Ishikawa (cell line): ENCODE measurements around the gene ZNF488.

Experiments
- CEBPB ChIP-seq: IDR thresholded peaks from 2 replicates; pipeline ENCODE4 v1.6.1; 2012
- CREB1 ChIP-seq: IDR thresholded peaks from 2 replicates; pipeline ENCODE4 v1.6.1; 2012; ENCODE audit warnings: low read depth
- EGR1 ChIP-seq: IDR thresholded peaks from 2 replicates; pipeline ENCODE4 v1.6.1; 2012
- EP300 ChIP-seq: IDR thresholded peaks from 2 replicates; pipeline ENCODE4 v1.6.1; 2012; ENCODE audit warnings: borderline replicate concordance
- FOXM1 ChIP-seq: IDR thresholded peaks from 2 replicates; pipeline ENCODE4 v1.6.1; 2012; ENCODE audit warnings: low read depth, borderline replicate concordance
- MAX ChIP-seq: IDR thresholded peaks from 2 replicates; pipeline ENCODE4 v1.6.1; 2012
- NFIC ChIP-seq: IDR thresholded peaks from 2 replicates; pipeline ENCODE4 v1.6.1; 2012
- RAD21 ChIP-seq: IDR thresholded peaks from 2 replicates; pipeline ENCODE4 v1.6.1; 2012; ENCODE audit warnings: low read depth
- REST ChIP-seq: IDR thresholded peaks from 2 replicates; pipeline ENCODE4 v1.6.1; 2012; ENCODE audit warnings: low read depth, mild to moderate bottlenecking
- TAF1 ChIP-seq: IDR thresholded peaks from 2 replicates; pipeline ENCODE4 v1.6.1; 2012; ENCODE audit warnings: low read depth, mild to moderate bottlenecking
- TCF12 ChIP-seq: IDR thresholded peaks from 2 replicates; pipeline ENCODE4 v1.6.1; 2012; ENCODE audit warnings: low read depth
- TEAD4 ChIP-seq: IDR thresholded peaks from 2 replicates; pipeline ENCODE4 v1.6.1; 2012
- YY1 ChIP-seq: IDR thresholded peaks from 2 replicates; pipeline ENCODE4 v1.6.1; 2012; ENCODE audit warnings: low read depth
- ZBTB7A ChIP-seq: IDR thresholded peaks from 2 replicates; pipeline ENCODE4 v1.6.1; 2012; ENCODE audit warnings: low read depth
- TF ChIP-seq, protein P1 (sequence below): IDR thresholded peaks from 2 replicates; pipeline ENCODE4 v1.6.1; 2012

The ZNF488 gene

GRCh38 chr10:47400786-47401185, 16.7 kb upstream of the ZNF488 start:
- TF ChIP-seq ZBTB7A: no peak
- TF ChIP-seq CEBPB: no peak
- no peak for TF ChIP-seq TAF1
- no peak for TF ChIP-seq EGR1
- TF ChIP-seq TCF12: no peak
- TF ChIP-seq EP300: no peak
- TF ChIP-seq, protein P1, sequence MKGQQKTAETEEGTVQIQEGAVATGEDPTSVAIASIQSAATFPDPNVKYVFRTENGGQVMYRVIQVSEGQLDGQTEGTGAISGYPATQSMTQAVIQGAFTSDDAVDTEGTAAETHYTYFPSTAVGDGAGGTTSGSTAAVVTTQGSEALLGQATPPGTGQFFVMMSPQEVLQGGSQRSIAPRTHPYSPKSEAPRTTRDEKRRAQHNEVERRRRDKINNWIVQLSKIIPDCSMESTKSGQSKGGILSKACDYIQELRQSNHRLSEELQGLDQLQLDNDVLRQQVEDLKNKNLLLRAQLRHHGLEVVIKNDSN: no peak
- TF ChIP-seq TEAD4: no peak

DNA sequence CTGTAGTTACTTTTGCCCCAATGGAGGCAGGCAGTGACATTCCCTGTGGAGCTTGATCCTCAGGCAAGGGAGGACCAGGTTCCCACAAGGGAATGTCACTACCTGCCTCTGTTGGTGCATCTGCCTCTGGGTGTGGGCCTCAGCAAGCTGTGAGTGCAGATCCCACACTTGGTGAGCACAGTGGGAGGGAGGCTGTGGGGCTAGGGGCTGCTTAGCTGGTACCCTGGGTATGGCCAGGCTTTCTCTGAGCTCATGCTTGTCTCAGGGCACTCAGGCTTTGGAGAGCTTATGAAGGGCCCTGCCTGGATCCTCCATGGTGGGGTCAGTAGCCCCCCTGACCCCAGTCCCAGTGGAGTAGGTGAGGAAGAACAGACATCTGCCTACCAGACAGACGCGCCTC, 16.2 kb upstream of the ZNF488 start:
- no peak for TF ChIP-seq CEBPB
- TF ChIP-seq MAX: no peak
- TF ChIP-seq YY1: no peak
- no peak for TF ChIP-seq EGR1

GRCh38 chr10:47397256-47397655, 13.2 kb upstream of the ZNF488 start:
- TF ChIP-seq ZBTB7A (no peak), YY1 (no peak), EP300 (no peak), REST (no peak), EGR1 (no peak), TEAD4 (no peak), CREB1 (no peak), FOXM1 (no peak), MAX (no peak), CEBPB (no peak), TAF1 (no peak), RAD21 (no peak)
- TF ChIP-seq, protein P1: no peak

GRCh38 chr10:47396311-47396717, 12.2 kb upstream of the ZNF488 start:
- TF ChIP-seq NFIC (no peak), TCF12 (no peak), EP300 (no peak), CREB1 (no peak), TEAD4 (no peak), REST (no peak), RAD21 (no peak), TAF1 (no peak)

DNA sequence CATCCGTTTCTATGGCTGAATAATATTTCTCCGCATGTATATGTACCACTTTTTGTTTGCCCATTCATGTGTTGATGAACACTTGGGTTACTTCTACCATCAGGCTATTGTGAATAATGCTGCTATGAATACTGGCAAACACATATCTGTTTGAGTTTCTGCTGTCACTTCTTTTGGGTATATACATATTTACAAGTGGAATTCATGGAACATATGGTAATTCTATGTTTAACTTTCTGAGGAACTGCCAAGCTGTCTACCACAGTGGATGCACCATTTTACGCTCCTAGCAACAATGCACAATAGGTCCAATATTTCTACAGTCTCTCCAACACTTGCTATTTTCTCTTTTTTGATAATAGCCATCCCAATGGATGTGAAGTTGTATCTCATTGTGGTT, 5.5 kb upstream of the ZNF488 start:
- TF ChIP-seq CEBPB (no peak), EGR1 (no peak), FOXM1 (no peak), TEAD4 (no peak), NFIC (no peak), EP300 (no peak), ZBTB7A (no peak), TAF1 (no peak), RAD21 (no peak)
- TF ChIP-seq, protein P1: no peak

DNA sequence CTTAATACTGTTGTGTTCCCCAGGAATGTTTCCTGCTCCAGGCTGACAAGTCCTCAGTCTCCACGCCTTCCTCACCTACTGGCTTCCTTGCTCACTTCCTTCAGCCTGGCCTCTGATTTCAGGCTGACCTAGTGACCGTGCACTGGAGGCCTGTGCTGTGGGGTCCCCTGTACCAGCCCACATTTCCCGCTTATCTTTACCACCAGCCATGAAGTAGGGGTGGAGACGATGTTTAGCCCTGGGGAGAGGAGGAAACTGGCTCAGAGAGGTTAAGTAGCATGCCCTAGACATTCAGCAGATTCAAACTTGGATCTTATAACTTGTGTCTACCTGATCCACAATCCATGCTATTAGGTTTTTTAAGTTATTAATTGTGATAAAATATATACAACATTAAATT, 4.8 kb upstream of the ZNF488 start:
- TF ChIP-seq CREB1 (no peak), TAF1 (no peak), CEBPB (no peak), NFIC (no peak), TEAD4 (no peak), EP300 (no peak)
- TF ChIP-seq, protein P1: no peak
